Measurements from ENCODE around the gene ALDH16A1. TPM values are rescaled to one million over a fixed set of nuclear protein-coding genes. Genes with fewer than 3 reads are reported as not detected.

The ALDH16A1 gene
- total RNA-seq: 26.4 and 32.5 TPM in 2 replicates

DNA sequence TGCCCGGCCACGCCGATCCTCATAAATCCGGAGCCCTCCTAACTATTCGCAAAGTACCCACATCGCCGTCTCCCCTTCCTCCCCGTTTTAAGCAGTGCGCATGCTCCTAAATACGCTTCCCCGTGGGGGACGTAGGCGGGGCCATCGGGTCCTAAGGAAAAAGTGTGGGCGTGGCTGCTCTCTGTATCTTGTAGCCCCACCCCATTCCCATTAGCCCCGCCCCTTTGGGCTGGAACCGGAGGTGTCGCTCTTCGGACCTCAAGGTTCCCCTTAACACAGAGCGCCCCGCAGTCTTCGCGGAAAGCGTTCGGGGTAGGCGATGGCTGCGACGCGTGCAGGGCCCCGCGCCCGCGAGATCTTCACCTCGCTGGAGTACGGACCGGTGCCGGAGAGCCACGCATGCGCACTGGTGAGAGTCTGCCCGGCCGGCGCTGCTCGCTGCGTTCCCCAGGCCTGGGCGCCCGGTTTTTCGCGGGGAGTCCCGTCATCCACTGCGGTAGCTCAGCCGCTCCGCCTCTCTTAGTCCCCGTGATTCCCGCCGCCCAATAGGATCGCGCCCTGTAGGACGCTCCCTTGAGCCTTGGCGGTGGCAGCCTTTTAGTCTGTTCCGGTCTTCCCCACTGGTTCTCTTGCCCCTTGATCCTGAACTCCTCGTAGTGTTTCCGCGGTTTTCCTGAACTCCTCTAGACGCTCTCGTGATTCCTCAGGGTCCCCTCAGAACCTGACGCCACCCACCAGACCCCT, at the start of gene ALDH16A1:
TSS of gene ALDH16A1 (plus strand) at position 213 of the 744 bp plus-strand sequence. CDS start at position 320, 107 bp downstream.
- H3K36me3 Mint-ChIP-seq (ENCODE audit: low read depth): peaks cover 44% of the 10 kb centered on the region
- peak; percentile 98 for DNase-seq (ENCODE audit: low spot score)
- peaks cover 29% of the 10 kb centered on the region for H3K4me1 Mint-ChIP-seq (ENCODE audit: low read depth)
- H3K9me3 Mint-ChIP-seq: no peaks in the 10 kb centered on the region
- intact Hi-C loops (cut with micrococcal nuclease): loop anchor here (1.0 to 5.0 kb wide), 2 partner anchors 16 to 44 kb away; partner anchors contain the start of gene RPS11
- H3K27me3 Mint-ChIP-seq (ENCODE audit: low read depth): no peaks in the 10 kb centered on the region
- H3K27ac Mint-ChIP-seq: peak within 1 kb of the TSS; percentile 100
- peak within 1 kb of the TSS; percentile 99 for H3K4me3 Mint-ChIP-seq (ENCODE audit: low read depth)

- peaks cover 2% of the 10 kb centered on the region for H3K27me3 Mint-ChIP-seq (ENCODE audit: low read depth)
- H3K27ac Mint-ChIP-seq: no peak overlapping the region
- no peaks in the 10 kb centered on the region for H3K9me3 Mint-ChIP-seq
- H3K36me3 Mint-ChIP-seq (ENCODE audit: low read depth): no peaks in the 10 kb centered on the region
- H3K4me3 Mint-ChIP-seq (ENCODE audit: low read depth): no peak overlapping the region
- peaks cover 26% of the 10 kb centered on the region for H3K4me1 Mint-ChIP-seq (ENCODE audit: low read depth)
- no peak for DNase-seq (ENCODE audit: low spot score)
- intact Hi-C loops (cut with micrococcal nuclease): no loop called here
Observed at GRCh38 chr19:49403404-49404187, 49.4 kb upstream of the ALDH16A1 start.

- H3K4me1 Mint-ChIP-seq (ENCODE audit: low read depth): peaks cover 49% of the 10 kb centered on the region
- H3K4me3 Mint-ChIP-seq (ENCODE audit: low read depth): no peak overlapping the region
- no peaks in the 10 kb centered on the region for H3K27me3 Mint-ChIP-seq (ENCODE audit: low read depth)
- intact Hi-C loops (cut with micrococcal nuclease): no loop called here
- H3K9me3 Mint-ChIP-seq: no peaks in the 10 kb centered on the region
- H3K27ac Mint-ChIP-seq: no peak overlapping the region
- DNase-seq (ENCODE audit: low spot score): no peak
- no peaks in the 10 kb centered on the region for H3K36me3 Mint-ChIP-seq (ENCODE audit: low read depth)
Observed at GRCh38 chr19:49407079-49407478, 45.9 kb upstream of the ALDH16A1 start.

GRCh38 chr19:49407482-49408015, 45.5 kb upstream of the ALDH16A1 start:
- no peak for DNase-seq (ENCODE audit: low spot score)
- no peaks in the 10 kb centered on the region for H3K27me3 Mint-ChIP-seq (ENCODE audit: low read depth)
- H3K9me3 Mint-ChIP-seq: no peaks in the 10 kb centered on the region
- H3K27ac Mint-ChIP-seq: no peak overlapping the region
- H3K4me3 Mint-ChIP-seq (ENCODE audit: low read depth): no peak overlapping the region
- peaks cover 51% of the 10 kb centered on the region for H3K4me1 Mint-ChIP-seq (ENCODE audit: low read depth)
- H3K36me3 Mint-ChIP-seq (ENCODE audit: low read depth): no peaks in the 10 kb centered on the region
- intact Hi-C loops (cut with micrococcal nuclease): no loop called here

DNA sequence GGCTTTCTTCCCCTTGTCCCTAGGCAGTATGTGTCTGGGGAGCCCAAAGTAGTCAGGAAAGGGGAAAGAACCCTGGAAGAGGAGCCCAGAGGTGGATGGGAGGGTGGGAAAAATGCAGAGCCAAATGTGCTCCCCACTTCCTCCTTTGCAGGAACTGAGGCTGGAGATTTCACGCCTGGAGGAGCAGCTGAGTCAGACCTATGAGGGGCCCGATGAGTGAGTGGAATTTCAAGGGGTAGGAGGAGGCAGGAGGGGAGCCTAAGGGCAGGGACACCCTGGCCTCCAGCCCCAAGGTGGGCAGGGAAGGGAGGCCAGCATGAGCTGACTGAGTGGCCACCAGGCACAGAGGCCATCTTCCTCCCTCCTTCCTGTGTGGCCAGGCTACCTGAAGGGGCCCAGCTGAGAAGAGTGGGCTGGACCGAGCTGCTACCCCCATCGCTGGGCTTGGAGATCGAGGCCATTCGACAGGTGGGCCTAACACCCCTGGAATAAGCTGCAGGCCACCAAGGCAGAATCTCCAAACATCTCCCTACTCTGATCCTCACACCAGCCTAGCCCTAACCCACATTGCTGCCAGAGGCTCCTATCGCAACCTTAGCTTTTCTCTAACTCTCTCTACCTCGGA, 44.1 kb upstream of the ALDH16A1 start:
- no peak for DNase-seq (ENCODE audit: low spot score)
- Mint-ChIP-seq H3K27ac (peak overlapping the region; percentile 78), H3K4me1 (ENCODE audit: low read depth) (peaks cover 51% of the 10 kb centered on the region), H3K9me3 (no peaks in the 10 kb centered on the region), H3K27me3 (ENCODE audit: low read depth) (no peaks in the 10 kb centered on the region), H3K36me3 (ENCODE audit: low read depth) (no peaks in the 10 kb centered on the region), H3K4me3 (ENCODE audit: low read depth) (peak overlapping the region; percentile 47)
- intact Hi-C loops (cut with micrococcal nuclease): no loop called here

GRCh38 chr19:49409441-49410029, 43.5 kb upstream of the ALDH16A1 start:
- no peak for DNase-seq (ENCODE audit: low spot score)
- H3K27me3 Mint-ChIP-seq (ENCODE audit: low read depth): no peaks in the 10 kb centered on the region
- peaks cover 51% of the 10 kb centered on the region for H3K4me1 Mint-ChIP-seq (ENCODE audit: low read depth)
- H3K9me3 Mint-ChIP-seq: no peaks in the 10 kb centered on the region
- H3K27ac Mint-ChIP-seq: peak overlapping the region; percentile 78
- intact Hi-C loops (cut with micrococcal nuclease): no loop called here
- no peaks in the 10 kb centered on the region for H3K36me3 Mint-ChIP-seq (ENCODE audit: low read depth)
- peak overlapping the region; percentile 47 for H3K4me3 Mint-ChIP-seq (ENCODE audit: low read depth)

DNA sequence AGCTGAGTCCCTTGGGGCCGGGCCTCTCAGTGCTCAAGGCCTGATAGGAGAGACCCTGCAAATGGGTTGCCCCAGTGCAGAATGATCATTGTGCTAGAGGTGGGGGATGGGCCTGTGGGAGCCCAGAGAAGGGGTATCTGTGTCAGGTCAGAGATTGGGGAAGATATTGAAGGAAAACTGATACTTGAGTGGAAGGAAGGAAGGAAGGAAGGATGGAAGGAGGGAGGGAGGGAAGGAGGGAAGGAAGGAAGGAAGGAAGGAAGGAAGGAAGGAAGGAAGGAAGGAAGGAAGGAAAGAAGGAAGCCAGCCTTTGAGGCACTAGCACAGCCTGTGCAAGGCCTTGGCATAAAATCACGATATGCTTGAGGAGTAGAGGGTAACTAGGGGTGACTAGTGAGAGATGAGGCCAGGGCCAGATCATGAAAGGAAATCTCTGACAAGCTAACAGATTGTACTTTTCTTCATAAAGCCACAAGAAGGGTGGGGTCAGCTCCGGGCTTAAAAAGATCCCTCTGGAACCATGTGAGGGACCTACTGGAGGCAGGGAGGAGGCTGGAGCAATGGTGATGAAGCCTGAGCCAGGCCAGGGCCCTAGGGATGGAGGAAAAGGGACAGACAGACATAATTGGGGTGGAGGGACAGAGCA, 41.2 kb upstream of the ALDH16A1 start:
- no peak overlapping the region for H3K27ac Mint-ChIP-seq
- H3K4me1 Mint-ChIP-seq (ENCODE audit: low read depth): peaks cover 48% of the 10 kb centered on the region
- H3K27me3 Mint-ChIP-seq (ENCODE audit: low read depth): peaks cover 2% of the 10 kb centered on the region
- H3K36me3 Mint-ChIP-seq (ENCODE audit: low read depth): no peaks in the 10 kb centered on the region
- no peaks in the 10 kb centered on the region for H3K9me3 Mint-ChIP-seq
- H3K4me3 Mint-ChIP-seq (ENCODE audit: low read depth): no peak overlapping the region
- intact Hi-C loops (cut with micrococcal nuclease): no loop called here
- DNase-seq (ENCODE audit: low spot score): no peak

DNA sequence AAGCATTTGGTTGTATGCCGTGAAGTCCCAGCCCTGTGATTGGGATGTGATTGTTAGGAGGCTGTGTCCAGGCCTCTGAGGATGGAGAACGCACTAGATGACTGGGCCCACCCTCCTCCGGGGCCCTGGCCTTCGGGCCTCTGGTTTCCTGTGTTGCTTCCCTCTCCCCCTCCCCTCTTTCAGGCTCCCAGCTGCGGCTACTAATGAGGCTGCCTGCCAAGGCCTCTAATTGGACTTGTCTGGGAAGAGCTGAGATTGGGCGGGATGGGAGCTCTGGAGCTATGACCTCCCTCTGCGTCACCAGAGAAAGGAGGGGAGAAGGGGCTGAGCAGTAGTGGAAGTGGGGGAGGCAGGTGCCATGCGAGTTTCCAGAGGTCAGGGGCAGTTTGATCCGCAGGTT, 39.7 kb upstream of the ALDH16A1 start:
- Mint-ChIP-seq H3K4me3 (ENCODE audit: low read depth) (no peak overlapping the region), H3K27ac (no peak overlapping the region), H3K36me3 (ENCODE audit: low read depth) (no peaks in the 10 kb centered on the region), H3K4me1 (ENCODE audit: low read depth) (peaks cover 37% of the 10 kb centered on the region), H3K27me3 (ENCODE audit: low read depth) (peaks cover 10% of the 10 kb centered on the region), H3K9me3 (no peaks in the 10 kb centered on the region)
- intact Hi-C loops (cut with micrococcal nuclease): no loop called here
- DNase-seq (ENCODE audit: low spot score): no peak

- no peaks in the 10 kb centered on the region for H3K36me3 Mint-ChIP-seq (ENCODE audit: low read depth)
- peaks cover 29% of the 10 kb centered on the region for H3K4me1 Mint-ChIP-seq (ENCODE audit: low read depth)
- peaks cover 18% of the 10 kb centered on the region for H3K27me3 Mint-ChIP-seq (ENCODE audit: low read depth)
- H3K4me3 Mint-ChIP-seq (ENCODE audit: low read depth): no peak overlapping the region
- intact Hi-C loops (cut with micrococcal nuclease): no loop called here
- H3K27ac Mint-ChIP-seq: no peak overlapping the region
- DNase-seq (ENCODE audit: low spot score): no peak
- no peaks in the 10 kb centered on the region for H3K9me3 Mint-ChIP-seq
Observed at GRCh38 chr19:49414256-49414655, 38.8 kb upstream of the ALDH16A1 start.

- no peak for DNase-seq (ENCODE audit: low spot score)
- no peak overlapping the region for H3K27ac Mint-ChIP-seq
- H3K4me1 Mint-ChIP-seq (ENCODE audit: low read depth): peaks cover 19% of the 10 kb centered on the region
- no peak overlapping the region for H3K4me3 Mint-ChIP-seq (ENCODE audit: low read depth)
- no peaks in the 10 kb centered on the region for H3K9me3 Mint-ChIP-seq
- peaks cover 28% of the 10 kb centered on the region for H3K27me3 Mint-ChIP-seq (ENCODE audit: low read depth)
- no peaks in the 10 kb centered on the region for H3K36me3 Mint-ChIP-seq (ENCODE audit: low read depth)
- intact Hi-C loops (cut with micrococcal nuclease): no loop called here
Observed at GRCh38 chr19:49415102-49415809, 37.8 kb upstream of the ALDH16A1 start.

- H3K36me3 Mint-ChIP-seq (ENCODE audit: low read depth): no peaks in the 10 kb centered on the region
- H3K9me3 Mint-ChIP-seq: no peaks in the 10 kb centered on the region
- no peak overlapping the region for H3K4me3 Mint-ChIP-seq (ENCODE audit: low read depth)
- peaks cover 34% of the 10 kb centered on the region for H3K27me3 Mint-ChIP-seq (ENCODE audit: low read depth)
- intact Hi-C loops (cut with micrococcal nuclease): no loop called here
- DNase-seq (ENCODE audit: low spot score): no peak
- H3K4me1 Mint-ChIP-seq (ENCODE audit: low read depth): peaks cover 18% of the 10 kb centered on the region
- H3K27ac Mint-ChIP-seq: no peak overlapping the region
Observed at GRCh38 chr19:49415810-49416200, 37.2 kb upstream of the ALDH16A1 start.

Measured in activated T-helper 2 cell treated with anti-CD3 and anti-CD28 coated beads, Interferon-gamma antibody, Interleukin-2, Interleukin-4, amounts not matched to agents 10 μg/mL and 5 μg/mL and 100 μg/mL, durations not matched to agents 14 hours and 24 hours and 36 hours (primary cell).